Glutamatergic neuron (in vitro differentiated cells): Measurements from ENCODE around the gene TRMT2A. TPM values are rescaled to one million over a fixed set of nuclear protein-coding genes. Genes with fewer than 3 reads are reported as not detected.

Source experiments
- DNase-seq: peaks from one replicate; pipeline ENCODE4 v3.0.0; 2022
- H3K27ac Mint-ChIP-seq: one replicate; pipeline ENCODE4 v1.8.0; 2020; ENCODE audit warnings: mild to moderate bottlenecking, mixed read lengths, inconsistent platforms; ENCODE audit not compliant: unreplicated experiment
- H3K27me3 Mint-ChIP-seq: one replicate; pipeline ENCODE4 v1.8.0; 2020; ENCODE audit warnings: mild to moderate bottlenecking, moderate library complexity, mixed read lengths, inconsistent platforms; ENCODE audit not compliant: unreplicated experiment
- H3K36me3 Mint-ChIP-seq: one replicate; pipeline ENCODE4 v1.8.0; 2020; ENCODE audit warnings: mild to moderate bottlenecking, mixed read lengths, inconsistent platforms; ENCODE audit not compliant: unreplicated experiment
- H3K4me1 Mint-ChIP-seq: one replicate; pipeline ENCODE4 v1.8.0; 2020; ENCODE audit warnings: mild to moderate bottlenecking, low read depth, mixed read lengths, inconsistent platforms; ENCODE audit not compliant: unreplicated experiment
- H3K4me3 Mint-ChIP-seq: one replicate; pipeline ENCODE4 v1.8.0; 2020; ENCODE audit warnings: mild to moderate bottlenecking, mixed read lengths, inconsistent platforms; ENCODE audit not compliant: unreplicated experiment
- H3K9me3 Mint-ChIP-seq: one replicate; pipeline ENCODE4 v1.8.0; 2020; ENCODE audit warnings: mild to moderate bottlenecking, moderate library complexity, mixed read lengths, inconsistent platforms; ENCODE audit not compliant: unreplicated experiment
- total RNA-seq: library from RNA; stranded (reverse); fragmentation: NEBNext Ultra II Directional; extraction: Animal tissue kit (Norgen Biotek cat#: 25700); gene quantifications from one replicate; pipeline ENCODE4 v1.2.1, GENCODE V29; 2021; ENCODE audit not compliant: unreplicated experiment
- TF ChIP-seq, protein P1 (sequence below): fragments of 200-600 bp; sonication (generic); IDR thresholded peaks from one replicate; pipeline ENCODE4 v1.5.0; 2021; ENCODE audit not compliant: partially characterized antibody, unreplicated experiment

The TRMT2A gene
- total RNA-seq, 1 donor from 2014 or later, result 62.1 TPM

DNA sequence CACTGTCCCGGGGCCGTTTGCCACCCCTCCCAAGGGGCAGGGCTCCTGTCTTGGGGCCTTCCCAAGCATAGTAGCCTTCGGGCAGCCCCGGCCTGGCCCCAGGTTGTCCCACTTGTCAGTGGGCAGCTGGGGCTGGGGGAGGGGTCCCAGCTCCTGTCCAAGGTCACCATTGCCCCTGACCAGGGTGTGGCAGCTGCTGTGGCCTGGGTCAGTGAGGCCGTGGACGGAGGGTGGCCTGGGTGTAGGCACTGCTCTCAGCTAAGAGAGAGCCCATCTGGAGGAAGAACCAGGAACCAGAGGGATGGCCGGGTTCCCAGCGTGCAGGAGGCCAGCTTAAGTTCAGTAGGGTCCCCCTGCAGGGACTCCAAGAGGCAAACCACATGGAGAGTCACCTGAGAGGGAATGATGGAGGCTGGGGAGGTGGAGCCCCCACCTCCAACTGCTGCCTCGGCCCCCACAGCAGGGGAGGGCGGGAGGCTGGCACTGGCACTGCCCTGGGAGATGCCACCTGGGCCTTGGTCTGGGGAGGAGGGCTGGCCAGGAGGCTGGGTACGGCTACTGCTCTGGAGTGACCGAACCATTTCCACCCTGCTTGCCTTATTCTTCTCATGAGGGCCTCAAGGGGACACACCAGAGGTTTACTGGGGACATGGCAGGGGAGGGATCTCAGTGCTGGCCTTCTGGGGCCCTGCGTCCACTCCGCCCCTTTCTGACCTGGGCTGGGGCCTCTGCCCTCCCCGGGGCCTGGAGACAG is 40.6 kb upstream of the TRMT2A start:
- H3K36me3 Mint-ChIP-seq, result no peaks in the 10 kb centered on the region
- H3K4me1 Mint-ChIP-seq, result peaks cover 11% of the 10 kb centered on the region
- H3K9me3 Mint-ChIP-seq, result peaks cover 8% of the 10 kb centered on the region
- TF ChIP-seq, protein P1, sequence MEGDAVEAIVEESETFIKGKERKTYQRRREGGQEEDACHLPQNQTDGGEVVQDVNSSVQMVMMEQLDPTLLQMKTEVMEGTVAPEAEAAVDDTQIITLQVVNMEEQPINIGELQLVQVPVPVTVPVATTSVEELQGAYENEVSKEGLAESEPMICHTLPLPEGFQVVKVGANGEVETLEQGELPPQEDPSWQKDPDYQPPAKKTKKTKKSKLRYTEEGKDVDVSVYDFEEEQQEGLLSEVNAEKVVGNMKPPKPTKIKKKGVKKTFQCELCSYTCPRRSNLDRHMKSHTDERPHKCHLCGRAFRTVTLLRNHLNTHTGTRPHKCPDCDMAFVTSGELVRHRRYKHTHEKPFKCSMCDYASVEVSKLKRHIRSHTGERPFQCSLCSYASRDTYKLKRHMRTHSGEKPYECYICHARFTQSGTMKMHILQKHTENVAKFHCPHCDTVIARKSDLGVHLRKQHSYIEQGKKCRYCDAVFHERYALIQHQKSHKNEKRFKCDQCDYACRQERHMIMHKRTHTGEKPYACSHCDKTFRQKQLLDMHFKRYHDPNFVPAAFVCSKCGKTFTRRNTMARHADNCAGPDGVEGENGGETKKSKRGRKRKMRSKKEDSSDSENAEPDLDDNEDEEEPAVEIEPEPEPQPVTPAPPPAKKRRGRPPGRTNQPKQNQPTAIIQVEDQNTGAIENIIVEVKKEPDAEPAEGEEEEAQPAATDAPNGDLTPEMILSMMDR, result no peak
- peaks cover 5% of the 10 kb centered on the region for H3K27me3 Mint-ChIP-seq
- no peak for DNase-seq
- H3K27ac Mint-ChIP-seq, result no peak overlapping the region
- no peak overlapping the region for H3K4me3 Mint-ChIP-seq

DNA sequence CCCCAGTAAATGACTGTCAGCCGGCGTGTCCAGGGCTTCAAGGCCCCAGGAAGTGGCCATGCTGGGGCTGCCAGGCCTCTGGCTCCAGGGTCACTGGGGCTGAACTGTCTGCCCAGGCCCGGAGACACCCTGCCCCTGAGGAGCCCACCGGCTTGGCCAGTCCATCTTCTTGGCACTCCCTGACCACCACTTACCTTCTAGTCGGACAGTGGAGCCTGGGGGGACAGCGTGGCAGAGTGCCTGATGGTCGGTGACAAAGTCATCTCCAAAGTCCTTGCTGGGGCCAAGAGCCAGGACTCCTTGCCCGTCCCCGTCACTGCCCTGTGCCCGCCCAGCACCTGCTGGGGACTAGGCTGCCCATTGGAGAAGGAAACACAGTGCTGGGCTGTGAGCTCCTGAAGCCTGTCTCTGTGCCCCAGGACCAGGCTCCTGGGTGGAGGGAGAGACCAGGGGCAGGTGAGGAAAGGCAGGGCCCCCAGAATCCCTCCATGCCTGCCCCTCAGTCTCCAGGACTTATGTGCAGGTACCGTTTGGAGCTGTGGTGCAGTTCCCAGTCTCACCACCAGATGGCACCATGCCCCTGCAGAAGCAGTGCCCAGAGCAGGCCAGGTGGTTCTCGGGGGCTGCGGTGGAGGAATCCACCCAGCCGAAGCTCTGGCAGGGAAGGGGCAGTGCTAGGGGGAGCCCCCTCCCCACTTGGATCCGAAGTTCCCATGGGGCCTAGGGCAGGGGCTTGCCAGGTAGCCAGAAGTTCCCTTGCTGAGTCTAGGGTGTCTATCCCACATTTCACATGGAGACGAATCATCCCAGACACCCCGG is 39.8 kb upstream of the TRMT2A start:
- Mint-ChIP-seq H3K4me3 (no peak overlapping the region), H3K36me3 (no peaks in the 10 kb centered on the region), H3K27me3 (peaks cover 5% of the 10 kb centered on the region), H3K4me1 (peaks cover 11% of the 10 kb centered on the region), H3K27ac (no peak overlapping the region), H3K9me3 (peaks cover 8% of the 10 kb centered on the region)
- peak; percentile 94 for DNase-seq
- TF ChIP-seq, protein P1, result peak; percentile 100

DNA sequence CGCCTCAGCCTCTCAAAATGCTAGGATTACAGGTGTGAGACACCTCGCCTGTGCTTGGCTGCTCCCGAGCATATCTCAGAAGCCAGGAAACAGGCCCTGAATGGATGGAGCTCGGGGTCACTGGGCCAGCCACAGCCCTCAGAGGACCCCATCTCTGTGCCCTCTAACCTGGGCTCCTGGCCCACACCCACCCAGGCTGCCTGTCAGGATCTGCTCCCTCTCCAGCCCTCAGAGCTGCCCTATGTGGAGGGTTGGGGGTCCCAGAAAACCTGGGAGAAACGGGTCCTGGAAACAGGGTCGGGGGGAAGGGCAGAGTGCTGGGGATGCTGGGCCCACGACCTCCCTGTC is 39.0 kb upstream of the TRMT2A start:
- peaks cover 8% of the 10 kb centered on the region for H3K9me3 Mint-ChIP-seq
- H3K27ac Mint-ChIP-seq, result no peak overlapping the region

DNA sequence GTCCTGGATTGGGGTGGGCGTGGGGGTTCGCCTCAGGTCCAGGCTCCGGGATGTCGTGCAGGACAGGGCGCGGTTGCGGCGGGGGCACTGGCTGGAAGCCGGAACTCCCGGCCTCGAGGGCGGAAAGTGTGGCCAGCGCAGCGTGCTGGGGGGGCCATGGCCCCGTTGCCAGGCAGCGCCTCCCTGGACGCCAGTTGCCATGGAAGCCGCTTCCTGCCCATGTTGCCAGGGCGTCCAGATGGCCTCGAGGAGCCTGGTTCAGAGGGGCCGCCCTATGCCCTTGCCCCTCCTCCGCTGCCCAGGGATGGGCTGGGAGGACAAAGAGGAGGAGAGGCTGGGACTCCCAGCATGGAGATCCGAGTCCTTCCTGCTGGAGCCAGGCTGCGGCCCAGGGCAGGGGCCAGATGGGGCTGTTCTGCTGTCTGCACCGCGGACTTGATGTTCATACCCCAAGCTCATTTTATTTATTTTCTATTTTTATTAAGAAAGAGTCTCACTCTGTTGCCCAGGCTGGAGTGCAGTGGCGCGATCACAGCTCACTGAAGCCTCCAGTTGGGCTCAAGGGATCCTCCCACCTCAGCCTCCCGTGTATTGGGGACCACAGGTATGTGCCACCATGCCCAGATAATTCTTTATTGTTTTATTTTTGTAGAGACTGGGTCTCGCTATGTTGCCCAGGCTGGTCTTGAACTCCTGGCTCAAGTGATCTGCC is 38.5 kb upstream of the TRMT2A start:
- TF ChIP-seq, protein P1, result no peak
- no peak overlapping the region for H3K27ac Mint-ChIP-seq
- no peaks in the 10 kb centered on the region for H3K36me3 Mint-ChIP-seq
- no peak overlapping the region for H3K4me3 Mint-ChIP-seq
- peak; percentile 54 for DNase-seq
- H3K4me1 Mint-ChIP-seq, result peaks cover 11% of the 10 kb centered on the region
- H3K9me3 Mint-ChIP-seq, result peaks cover 8% of the 10 kb centered on the region
- peaks cover 5% of the 10 kb centered on the region for H3K27me3 Mint-ChIP-seq

More for the DNA sequence above, 39.0 kb upstream of the TRMT2A start:
- Mint-ChIP-seq H3K36me3 (no peaks in the 10 kb centered on the region), H3K27me3 (peaks cover 5% of the 10 kb centered on the region), H3K4me3 (no peak overlapping the region), H3K4me1 (peaks cover 11% of the 10 kb centered on the region)
- DNase-seq, result no peak
- TF ChIP-seq, protein P1, result no peak
